ENCODE measurements around the gene KLHL33. TPM values are rescaled to one million over a fixed set of nuclear protein-coding genes. Genes with fewer than 3 reads are reported as not detected.

Gene KLHL33
- total RNA-seq, 1 donor from 2014 or later: 0.08 TPM

- no peak for TF ChIP-seq CTCF (IDR thresholded peaks at IDR 0.05; ENCODE audit: insufficient read depth, low read length, poor library complexity, severe bottlenecking)
- Histone ChIP-seq H3K27me3 (ENCODE audit: control insufficient read depth, insufficient read depth, low read length) (no peaks in the 10 kb centered on the region), H3K36me3 (ENCODE audit: control insufficient read depth, insufficient read depth, low read length) (peaks cover 3% of the 10 kb centered on the region), H3K4me3 (ENCODE audit: low read depth, low read length) (no peak overlapping the region)
- DNase-seq (ENCODE audit: low read depth): no peak
Observed at GRCh38 chr14:20380681-20381080, 55.3 kb downstream of the KLHL33 start.

- no peak overlapping the region for H3K4me3 ChIP-seq (ENCODE audit: low read depth, low read length)
- H3K36me3 ChIP-seq (ENCODE audit: control insufficient read depth, insufficient read depth, low read length): peaks cover 4% of the 10 kb centered on the region
- DNase-seq (ENCODE audit: low read depth): no peak
- H3K27me3 ChIP-seq (ENCODE audit: control insufficient read depth, insufficient read depth, low read length): no peaks in the 10 kb centered on the region
- no peak for TF ChIP-seq CTCF (IDR thresholded peaks at IDR 0.05; ENCODE audit: insufficient read depth, low read length, poor library complexity, severe bottlenecking)
Observed at GRCh38 chr14:20379743-20380142, 56.2 kb downstream of the KLHL33 start.

GRCh38 chr14:20377171-20377570 is 58.8 kb downstream of the KLHL33 start:
- TF ChIP-seq CTCF (IDR thresholded peaks at IDR 0.05; ENCODE audit: insufficient read depth, low read length, poor library complexity, severe bottlenecking): no peak
- H3K27me3 ChIP-seq (ENCODE audit: control insufficient read depth, insufficient read depth, low read length): no peaks in the 10 kb centered on the region
- DNase-seq (ENCODE audit: low read depth): no peak
- H3K4me3 ChIP-seq (ENCODE audit: low read depth, low read length): no peak overlapping the region
- peaks cover 8% of the 10 kb centered on the region for H3K36me3 ChIP-seq (ENCODE audit: control insufficient read depth, insufficient read depth, low read length)

GRCh38 chr14:20376071-20376588 is 59.8 kb downstream of the KLHL33 start:
- H3K27me3 ChIP-seq (ENCODE audit: control insufficient read depth, insufficient read depth, low read length): no peaks in the 10 kb centered on the region
- H3K36me3 ChIP-seq (ENCODE audit: control insufficient read depth, insufficient read depth, low read length): peaks cover 7% of the 10 kb centered on the region
- no peak for DNase-seq (ENCODE audit: low read depth)
- no peak for TF ChIP-seq CTCF (IDR thresholded peaks at IDR 0.05; ENCODE audit: insufficient read depth, low read length, poor library complexity, severe bottlenecking)
- H3K4me3 ChIP-seq (ENCODE audit: low read depth, low read length): no peak overlapping the region

Other genes with a start within 250 kb of the KLHL33 start
- gene OR11G2, start 245.3 kb downstream of the KLHL33 start, total RNA-seq: not detected in 2 replicates
- gene OR11H6, start 212.5 kb downstream of the KLHL33 start, total RNA-seq: not detected in 2 replicates
- not detected in 2 replicates for gene OR11H7, start 207.2 kb downstream of the KLHL33 start, total RNA-seq
- not detected in 2 replicates for gene OR11H4, start 196.9 kb downstream of the KLHL33 start, total RNA-seq
- gene TTC5, start 130.2 kb downstream of the KLHL33 start, total RNA-seq: 10.9 and 13.3 TPM in 2 replicates
- 236 and 246 TPM in 2 replicates for gene CCNB1IP1, start 102.9 kb downstream of the KLHL33 start, total RNA-seq
- gene PARP2, start 92.5 kb downstream of the KLHL33 start, total RNA-seq: 16.2 and 22.2 TPM in 2 replicates
- gene TEP1, start 22.7 kb downstream of the KLHL33 start, total RNA-seq: 15.5 and 24.1 TPM in 2 replicates
- 46.6 and 61.1 TPM in 2 replicates for gene OSGEP, start 18.6 kb upstream of the KLHL33 start, total RNA-seq
- gene APEX1, start 19.1 kb upstream of the KLHL33 start, total RNA-seq: 297 and 328 TPM in 2 replicates
- gene PIP4P1, start 25.3 kb upstream of the KLHL33 start, total RNA-seq: 25.1 and 25.9 TPM in 2 replicates
- gene PNP, start 33.2 kb upstream of the KLHL33 start, total RNA-seq: 96.5 and 98.0 TPM in 2 replicates
- not detected in 2 replicates for gene RNASE10, start 69.4 kb upstream of the KLHL33 start, total RNA-seq
- gene RNASE9, start 124.9 kb upstream of the KLHL33 start, total RNA-seq: not detected in 2 replicates
- gene RNASE11, start 151.8 kb upstream of the KLHL33 start, total RNA-seq: not detected in 2 replicates
- not detected in 2 replicates for gene RNASE12, start 155.2 kb upstream of the KLHL33 start, total RNA-seq
- not detected in 2 replicates for gene OR6S1, start 205.5 kb upstream of the KLHL33 start, total RNA-seq
- gene RNASE4, start 248.4 kb upstream of the KLHL33 start, total RNA-seq: 4.2 and 5.6 TPM in 2 replicates